ENCODE results near the gene PTPN3.

DNA sequence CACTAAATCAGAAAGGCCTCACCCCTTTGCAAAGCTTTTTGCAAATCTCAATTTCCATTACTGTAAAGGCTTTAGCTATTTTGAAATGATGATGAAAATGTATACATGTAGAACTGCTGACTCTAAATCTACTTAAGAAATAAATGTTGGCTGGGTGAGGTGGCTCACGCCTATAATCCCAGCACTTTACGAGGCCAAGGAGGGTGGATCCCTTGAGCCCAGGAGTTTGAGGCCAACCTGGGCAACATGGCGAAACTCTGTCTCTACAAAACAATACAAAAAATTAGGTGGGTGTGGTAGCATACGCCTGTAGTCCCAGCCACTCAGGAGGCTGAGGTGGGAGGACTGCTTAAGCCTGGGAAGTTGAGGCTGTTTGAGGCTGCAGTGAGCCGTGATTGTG is 64.6 kb downstream of the PTPN3 start:
- TF ChIP-seq, protein P1, sequence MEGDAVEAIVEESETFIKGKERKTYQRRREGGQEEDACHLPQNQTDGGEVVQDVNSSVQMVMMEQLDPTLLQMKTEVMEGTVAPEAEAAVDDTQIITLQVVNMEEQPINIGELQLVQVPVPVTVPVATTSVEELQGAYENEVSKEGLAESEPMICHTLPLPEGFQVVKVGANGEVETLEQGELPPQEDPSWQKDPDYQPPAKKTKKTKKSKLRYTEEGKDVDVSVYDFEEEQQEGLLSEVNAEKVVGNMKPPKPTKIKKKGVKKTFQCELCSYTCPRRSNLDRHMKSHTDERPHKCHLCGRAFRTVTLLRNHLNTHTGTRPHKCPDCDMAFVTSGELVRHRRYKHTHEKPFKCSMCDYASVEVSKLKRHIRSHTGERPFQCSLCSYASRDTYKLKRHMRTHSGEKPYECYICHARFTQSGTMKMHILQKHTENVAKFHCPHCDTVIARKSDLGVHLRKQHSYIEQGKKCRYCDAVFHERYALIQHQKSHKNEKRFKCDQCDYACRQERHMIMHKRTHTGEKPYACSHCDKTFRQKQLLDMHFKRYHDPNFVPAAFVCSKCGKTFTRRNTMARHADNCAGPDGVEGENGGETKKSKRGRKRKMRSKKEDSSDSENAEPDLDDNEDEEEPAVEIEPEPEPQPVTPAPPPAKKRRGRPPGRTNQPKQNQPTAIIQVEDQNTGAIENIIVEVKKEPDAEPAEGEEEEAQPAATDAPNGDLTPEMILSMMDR (IDR thresholded peaks at IDR 0.05) = no peak
- TF ChIP-seq POLR2AphosphoS5 (IDR thresholded peaks at IDR 0.05) (no peak), POLR2A (IDR thresholded peaks at IDR 0.05) (no peak)
